Motor neuron (in vitro differentiated cells): Measurements from ENCODE around the gene DACT2. TPM values are rescaled to one million over a fixed set of nuclear protein-coding genes. Genes with fewer than 3 reads are reported as not detected.
"Not testable (repeated sequence)": the region's sequence is repeated elsewhere in the genome, so short reads cannot be mapped to it uniquely, and the experiment has no call there.

Experiments
- ATAC-seq, 8 experiments: fragments of 200-7000 bp; cut with Tn5 transposase; replicated peaks in 6 of 8; 2 replicates each; pipeline ENCODE4 v1.8.0; 2021; ENCODE audit warnings: mild to moderate bottlenecking in 8 of 8, moderate library complexity in 8 of 8
- H3K27ac ChIP-seq, 2 donors: fragments of 250-450 bp; sonication (Bioruptor Pico); 2 replicates each; pipeline ENCODE4 v1.9.0; 2021; ENCODE audit warnings: antibody characterized with exemption in 2 of 2, mild to moderate bottlenecking in 2 of 2, moderate library complexity in 1 of 2
- H3K4me1 ChIP-seq, 2 donors: fragments of 250-450 bp; sonication (Bioruptor Pico); replicated peaks in 1 of 2; 2 replicates each; pipeline ENCODE4 v1.6.1; 2021; ENCODE audit warnings: antibody characterized with exemption in 2 of 2, mild to moderate bottlenecking in 2 of 2, moderate library complexity in 1 of 2
- H3K4me3 ChIP-seq, 5 donors: fragments of 250-450 bp; sonication (Bioruptor Pico); 2 replicates each; pipeline ENCODE4 v1.9.0; 2021; ENCODE audit warnings: antibody characterized with exemption in 5 of 5, mild to moderate bottlenecking in 5 of 5, moderate library complexity in 4 of 5
- WGBS, 10 experiments: fragments of 450-650 bp; shearing (Covaris generic); methylation state at CpG; one replicate each; pipeline ENCODE4 v1.0.0; 2022; 5-methylcytosine and 5-hydroxymethylcytosine counted together
- in situ Hi-C, 9 experiments: fragments of 400-800 bp; cut with MboI; loops; one replicate each; pipeline ENCODE4 v1.15.0; 2021; ENCODE audit warnings: low sequenced_read_pairs in 9 of 9, low pct_unique_long_range_greater_than_20kb in 2 of 9; ENCODE audit not compliant: unreplicated experiment in 9 of 9
- total RNA-seq, 8 experiments: library from RNA; unstranded; fragments of 300-600 nt; gene quantifications; 2 replicates each; pipeline versions ENCODE4 v1.2.3 to v1.2.4, GENCODE V29; 2022

The DACT2 gene
- total RNA-seq, 8 experiments from 2014 or later: 0.20 to 7.4 (median 1.1) TPM; not detected in 2

GRCh38 chr6:168273441-168274036 lies 46.0 kb downstream of the DACT2 start:
- Histone ChIP-seq H3K27ac (no peak overlapping the region), H3K4me3 (no peak overlapping the region), H3K4me1 (peaks cover 23 to 38% of the 10 kb centered on the region in 2 donors)
- 0 to 87% (median 69%) methylated on average over 1 to 10 of the region's 17 CpGs; no CpG with 5 or more reads in 2 of the 10 experiments for WGBS, 10 experiments
- ATAC-seq: no peak
- in situ Hi-C loops: no loop called here

GRCh38 chr6:168272415-168273325 lies 46.9 kb downstream of the DACT2 start:
- Histone ChIP-seq H3K4me3 (no peak overlapping the region), H3K4me1 (peaks cover 23 to 43% of the 10 kb centered on the region in 2 donors), H3K27ac (no peak overlapping the region)
- ATAC-seq: peak in 5 of 8 experiments; percentile 50 to 68 (median 57)
- 20 to 89% (median 60%) methylated on average over 2 to 16 of the region's 17 CpGs for WGBS, 10 experiments
- in situ Hi-C loops: no loop called here

- in situ Hi-C loops: no loop called here
- Histone ChIP-seq H3K4me3 (no peak overlapping the region), H3K4me1 (peaks cover 23 to 43% of the 10 kb centered on the region in 2 donors), H3K27ac (no peak overlapping the region)
- no peak for ATAC-seq
- WGBS, 10 experiments: 60 to 100% (median 82%) methylated on average over 1 to 4 of the region's 19 CpGs; no CpG with 5 or more reads in 1 of the 10 experiments
These were observed 49.1 kb downstream of the DACT2 start for GRCh38 chr6:168270274-168271172.

GRCh38 chr6:168269455-168270243 lies 49.9 kb downstream of the DACT2 start:
- peaks cover 23 to 45% of the 10 kb centered on the region in 2 donors for H3K4me1 ChIP-seq
- H3K27ac ChIP-seq: no peak overlapping the region
- no peak overlapping the region for H3K4me3 ChIP-seq
- in situ Hi-C loops: no loop called here
- WGBS, 10 experiments: 89 to 97% (median 94%) methylated on average over 2 to 9 of the region's 16 CpGs; no CpG with 5 or more reads in 7 of the 10 experiments
- ATAC-seq: no peak

GRCh38 chr6:168268755-168269154 lies 50.8 kb downstream of the DACT2 start:
- ATAC-seq: no peak
- no peak overlapping the region for H3K4me3 ChIP-seq
- H3K27ac ChIP-seq: no peak overlapping the region
- in situ Hi-C loops: no loop called here
- 0 to 83% (median 63%) methylated on average over 1 of the region's 1 CpG; no CpG with 5 or more reads in 7 of the 10 experiments for WGBS, 10 experiments
- H3K4me1 ChIP-seq: peaks cover 21 to 42% of the 10 kb centered on the region in 2 donors

DNA sequence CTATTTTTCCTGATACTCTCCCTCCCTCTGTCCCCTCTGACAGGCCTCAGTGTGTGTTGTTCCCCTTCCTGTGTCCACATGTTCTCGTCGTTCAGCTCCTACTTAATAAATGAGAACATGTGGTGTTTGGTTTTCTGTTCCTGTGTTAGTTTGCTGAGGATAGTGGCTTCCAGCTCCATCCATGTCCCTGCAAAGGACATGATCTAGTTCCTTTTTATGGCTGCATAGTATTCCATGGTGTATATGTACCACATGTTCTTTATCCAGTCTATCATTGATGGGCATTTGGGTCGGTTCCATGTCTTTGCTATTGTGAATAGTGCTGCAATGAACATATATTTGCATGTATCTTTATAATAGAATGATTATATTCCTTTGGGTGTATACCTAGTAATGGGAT lies 51.8 kb downstream of the DACT2 start:
- peaks cover 12 to 32% of the 10 kb centered on the region in 2 donors for H3K4me1 ChIP-seq
- ATAC-seq, H3K27ac ChIP-seq, in situ Hi-C loops, H3K4me3 ChIP-seq: not testable (repeated sequence)
- 9 to 100% (median 72%) methylated on average over 1 to 3 of the region's 3 CpGs for WGBS, 10 experiments

DNA sequence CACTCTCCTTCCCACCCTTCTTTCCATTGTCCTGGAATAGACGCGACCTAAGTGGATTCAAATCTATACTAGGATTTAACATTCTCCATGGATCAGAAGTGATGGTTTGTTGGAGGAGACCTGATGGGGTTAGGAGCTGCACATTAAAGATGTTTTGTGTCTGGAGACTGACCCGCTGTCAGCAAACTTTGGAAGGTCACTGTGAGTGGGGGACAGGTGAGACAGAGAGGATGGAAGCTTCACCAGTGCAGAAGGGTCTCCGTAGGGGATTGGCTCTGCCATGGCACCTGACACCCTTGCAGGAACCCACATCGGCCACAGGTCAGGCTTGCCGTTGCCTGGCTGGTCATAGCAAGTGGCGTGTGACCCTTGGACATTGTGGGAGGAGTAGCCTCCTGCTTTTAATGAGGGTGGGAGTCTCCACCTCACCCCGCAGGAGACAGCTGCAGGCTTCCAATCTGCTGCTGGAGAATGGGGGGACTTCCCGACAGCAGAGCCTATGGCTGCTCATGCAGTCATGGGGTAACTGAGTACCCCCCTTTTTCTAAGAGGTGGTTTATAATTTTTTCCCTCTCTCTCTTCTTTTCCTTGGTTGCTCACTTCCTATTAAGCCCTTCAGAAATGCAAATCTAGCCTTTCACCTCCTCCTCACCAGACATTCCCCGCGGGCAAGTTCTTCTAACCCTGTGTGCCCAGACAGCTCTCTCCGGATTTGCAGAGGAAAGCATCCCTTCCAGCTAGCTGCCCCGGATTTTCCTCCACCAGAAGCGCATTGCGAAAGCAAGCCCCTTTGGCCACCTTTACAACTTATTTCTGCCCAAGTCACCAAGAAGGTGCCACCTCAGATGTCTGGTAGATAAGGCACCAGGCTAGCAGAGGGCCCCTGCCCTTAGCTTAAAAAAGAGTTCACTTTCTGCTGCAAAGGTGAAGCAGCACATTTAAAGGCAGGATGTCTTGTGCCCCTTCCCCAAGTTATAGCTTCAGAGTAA lies 53.5 kb downstream of the DACT2 start:
- in situ Hi-C loops: no loop called here
- WGBS, 10 experiments: 20 to 90% (median 75%) methylated on average over 1 to 10 of the region's 15 CpGs; no CpG with 5 or more reads in 1 of the 10 experiments
- Histone ChIP-seq H3K4me3 (no peak overlapping the region), H3K4me1 (peaks cover 3 to 33% of the 10 kb centered on the region in 2 donors), H3K27ac (no peak overlapping the region)
- no peak for ATAC-seq

- no peak for ATAC-seq
- in situ Hi-C loops: no loop called here
- no peak overlapping the region for H3K27ac ChIP-seq
- H3K4me3 ChIP-seq: no peak overlapping the region
- 0 to 100% (median 83%) methylated on average over 1 to 5 of the region's 15 CpGs; no CpG with 5 or more reads in 5 of the 10 experiments for WGBS, 10 experiments
- peaks cover 3 to 36% of the 10 kb centered on the region in 2 donors for H3K4me1 ChIP-seq
These were observed 54.2 kb downstream of the DACT2 start for GRCh38 chr6:168265394-168265793.

DNA sequence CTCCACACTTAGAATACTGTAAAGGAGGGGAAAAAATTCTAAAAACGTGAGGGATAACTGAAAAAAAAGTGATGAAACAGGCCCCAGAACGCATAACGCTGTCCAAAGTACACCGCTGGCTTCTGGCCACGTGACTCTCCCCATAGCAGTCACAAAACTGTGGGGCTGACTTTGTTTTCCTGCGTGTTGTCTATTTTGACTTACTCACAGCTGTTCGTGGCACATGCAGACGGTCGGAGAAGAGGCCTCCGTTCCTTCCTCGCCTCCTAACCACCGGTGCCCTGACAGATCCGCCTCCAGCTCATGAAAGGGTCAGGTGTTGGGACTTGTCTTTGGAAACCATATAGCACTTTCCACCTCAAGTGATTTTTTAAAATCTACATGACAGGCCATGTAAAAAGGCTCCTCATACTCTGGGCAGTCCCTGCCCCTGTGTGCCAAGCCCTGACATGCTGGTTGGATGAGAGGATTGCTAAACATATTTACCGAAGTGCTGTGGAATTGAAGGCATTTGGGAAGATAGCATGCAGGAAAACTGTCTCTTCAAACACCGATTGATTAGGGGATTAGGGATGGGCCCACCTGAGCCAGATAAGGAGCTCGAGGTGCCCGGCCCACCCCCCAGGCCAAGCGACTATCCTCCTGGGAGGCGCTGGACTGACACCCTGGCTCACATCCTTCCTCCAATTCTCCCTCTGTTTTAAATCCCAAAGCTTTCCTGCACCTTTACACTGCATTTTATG lies 54.8 kb downstream of the DACT2 start:
- in situ Hi-C loops: no loop called here
- Histone ChIP-seq H3K27ac (no peak overlapping the region), H3K4me3 (no peak overlapping the region), H3K4me1 (peaks cover 3 to 36% of the 10 kb centered on the region in 2 donors)
- ATAC-seq: peak in 5 of 8 experiments; percentile 18 to 66 (median 22)
- 0 to 85% (median 64%) methylated on average over 3 to 16 of the region's 19 CpGs for WGBS, 10 experiments

DNA sequence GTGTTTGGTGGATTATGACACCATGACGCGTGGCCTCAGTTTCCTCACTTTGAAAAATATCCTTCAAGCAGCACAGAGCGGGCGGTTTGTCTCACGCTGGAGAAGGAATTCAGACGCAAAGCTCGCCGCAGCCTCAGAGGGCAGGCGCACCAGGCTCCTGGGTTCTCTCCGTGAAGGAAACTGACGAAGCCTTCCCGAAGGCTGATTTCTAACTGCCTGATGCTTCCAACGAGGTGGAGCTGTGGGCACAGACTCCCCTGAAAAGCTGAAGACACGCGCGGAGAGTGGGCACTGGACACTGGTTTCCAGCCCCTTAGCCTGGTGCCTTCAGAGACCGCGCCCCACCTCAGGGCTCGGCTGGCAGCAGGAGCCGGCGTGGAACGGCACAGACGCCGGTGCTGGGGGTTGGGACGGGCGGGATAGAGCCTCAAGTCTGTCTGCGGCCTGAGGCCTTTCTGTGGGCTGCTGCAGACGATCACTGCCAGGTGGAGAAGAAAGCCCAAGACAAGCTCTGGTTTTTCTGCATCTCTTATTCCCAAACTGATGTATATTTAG lies 56.1 kb downstream of the DACT2 start:
- Histone ChIP-seq H3K4me3 (no peak overlapping the region), H3K27ac (no peak overlapping the region), H3K4me1 (peaks cover 3 to 33% of the 10 kb centered on the region in 2 donors)
- in situ Hi-C loops: no loop called here
- ATAC-seq: no peak
- WGBS, 10 experiments: 70 to 100% (median 92%) methylated on average over 1 to 9 of the region's 28 CpGs; no CpG with 5 or more reads in 2 of the 10 experiments
